IMR-90 (cell line): ENCODE results near the gene GIMAP5. TPM values are rescaled to one million over a fixed set of nuclear protein-coding genes. Genes with fewer than 3 reads are reported as not detected.

Source experiments
- ATAC-seq: fragments of 200-7000 bp; cut with Tn5 transposase; 2 replicates; pipeline ENCODE4 v1.9.1; 2020; ENCODE audit warnings: low read depth, mild to moderate bottlenecking, moderate library complexity
- BruUV-seq: library from RNA; stranded (reverse); fragments of 400-500 nt; replicated peaks from 2 replicates; lab custom pipeline; 2021; lab: Mats Ljungman, UMichigan
- CTCF ChIA-PET: fragments of 300-600 bp; formaldehyde crosslinking; extraction: SDS; loops from one replicate; lab custom pipeline; 2021; ENCODE audit warnings: antibody characterized with exemption; lab: Yijun Ruan, JAX
- POLR2A ChIA-PET: fragments of 300-600 bp; sonication (Branson Sonifier 250); formaldehyde crosslinking; loops from one replicate; lab custom pipeline; 2022; ENCODE audit warnings: antibody characterized with exemption; ENCODE audit not compliant: unreplicated experiment; lab: Charles Lee
- DNase-seq: peaks from one replicate; pipeline ENCODE4 v3.0.0; 2013
- H2AFZ ChIP-seq: replicated peaks from 2 replicates; pipeline ENCODE3; 2013; ENCODE audit warnings: low read length, mild to moderate bottlenecking; ENCODE audit not compliant: poor library complexity
- H2AK5ac ChIP-seq: 2 replicates; pipeline ENCODE4 v1.6.1; 2013; ENCODE audit warnings: low read depth, low read length, inconsistent platforms
- H2AK9ac ChIP-seq: replicated peaks from 2 replicates; pipeline ENCODE3; 2013; ENCODE audit warnings: mild to moderate bottlenecking, low read depth, low read length, moderate library complexity; ENCODE audit not compliant: poor library complexity
- H2BK120ac ChIP-seq: 2 replicates; pipeline ENCODE4 v1.6.1; 2013; ENCODE audit warnings: low read depth, low read length, inconsistent platforms
- H2BK15ac ChIP-seq: 3 replicates; pipeline ENCODE4 v1.6.1; 2013; ENCODE audit warnings: low read depth, low read length, inconsistent platforms
- H2BK20ac ChIP-seq: 2 replicates; pipeline ENCODE4 v1.6.1; 2013; ENCODE audit warnings: low read depth, mild to moderate bottlenecking, inconsistent platforms, low read length, moderate library complexity
- H2BK5ac ChIP-seq: 2 replicates; pipeline ENCODE4 v1.6.1; 2013; ENCODE audit warnings: mild to moderate bottlenecking, low read depth, low read length, inconsistent platforms; ENCODE audit not compliant: poor library complexity, severe bottlenecking
- H3K14ac ChIP-seq: replicated peaks from 2 replicates; pipeline ENCODE4 v1.6.1; 2013; ENCODE audit warnings: low read depth, low read length, inconsistent platforms
- H3K18ac ChIP-seq: 2 replicates; pipeline ENCODE4 v1.6.1; 2013; ENCODE audit warnings: low read depth, low read length, control low read depth
- H3K23ac ChIP-seq: 2 replicates; pipeline ENCODE4 v1.6.1; 2013; ENCODE audit warnings: low read depth, low read length, inconsistent platforms
- H3K27ac ChIP-seq: 2 replicates; pipeline ENCODE4 v1.5.1; 2013; ENCODE audit warnings: mild to moderate bottlenecking, control low read depth, low read length; ENCODE audit not compliant: insufficient read depth
- H3K27me3 ChIP-seq: 2 replicates; pipeline ENCODE4 v1.6.1; 2013; ENCODE audit warnings: low read length; ENCODE audit not compliant: control insufficient read depth, insufficient read depth
- H3K36me3 ChIP-seq: 2 replicates; pipeline ENCODE4 v1.6.1; 2013; ENCODE audit warnings: low read length, mixed read lengths; ENCODE audit not compliant: control insufficient read depth, insufficient read depth
- H3K4ac ChIP-seq: 2 replicates; pipeline ENCODE4 v1.6.1; 2013; ENCODE audit warnings: low read depth, low read length, inconsistent platforms
- H3K4me1 ChIP-seq: 2 replicates; pipeline ENCODE4 v1.6.1; 2013; ENCODE audit warnings: low read length, mixed read lengths; ENCODE audit not compliant: control insufficient read depth, insufficient read depth
- H3K4me2 ChIP-seq: 2 replicates; pipeline ENCODE4 v1.6.1; 2013; ENCODE audit warnings: low read depth, mild to moderate bottlenecking, control low read depth, low read length, moderate library complexity
- H3K4me3 ChIP-seq: 2 replicates; pipeline ENCODE4 v1.5.1; 2013; ENCODE audit warnings: low read depth, mild to moderate bottlenecking, control low read depth, low read length, moderate library complexity; ENCODE audit not compliant: insufficient read depth
- H3K56ac ChIP-seq: 2 replicates; pipeline ENCODE4 v1.6.1; 2013; ENCODE audit warnings: low read length, inconsistent platforms; ENCODE audit not compliant: insufficient read depth; ENCODE audit errors: extremely low read depth
- H3K79me1 ChIP-seq, 2 experiments: 2 replicates each; pipeline ENCODE4 v1.6.1; 2013; ENCODE audit warnings: low read length in 2 of 2, inconsistent platforms in 1 of 2, low read depth in 1 of 2
- H3K9ac ChIP-seq: 2 replicates; pipeline ENCODE4 v1.6.1; 2013; ENCODE audit warnings: low read depth, low read length, control low read depth
- H3K9me1 ChIP-seq: 2 replicates; pipeline ENCODE4 v1.6.1; 2013; ENCODE audit warnings: low read length, inconsistent platforms; ENCODE audit not compliant: insufficient read depth
- H3K9me3 ChIP-seq: 2 replicates; pipeline ENCODE4 v1.6.1; 2013; ENCODE audit warnings: low read length; ENCODE audit not compliant: control insufficient read depth, insufficient read depth
- H4K20me1 ChIP-seq: 2 replicates; pipeline ENCODE4 v1.6.1; 2013; ENCODE audit warnings: low read length, inconsistent platforms; ENCODE audit not compliant: insufficient read depth
- H4K5ac ChIP-seq: 2 replicates; pipeline ENCODE4 v1.6.1; 2013; ENCODE audit warnings: mild to moderate bottlenecking, low read depth, low read length, control low read depth
- H4K8ac ChIP-seq, 2 experiments: 2 replicates each; pipeline ENCODE4 v1.6.1; 2013; ENCODE audit warnings: low read depth in 2 of 2, low read length in 2 of 2, control low read depth in 1 of 2, inconsistent platforms in 1 of 2
- H4K91ac ChIP-seq: 2 replicates; pipeline ENCODE4 v1.6.1; 2013; ENCODE audit warnings: low read depth, low read length, inconsistent platforms; ENCODE audit not compliant: insufficient read depth
- BHLHE40 ChIP-seq: fragments of 150-350 bp; IDR thresholded peaks from 2 replicates; pipeline ENCODE4 v1.6.1; 2016; ENCODE audit warnings: mild to moderate bottlenecking, low read depth, low read length
- CEBPB ChIP-seq: IDR thresholded peaks from 2 replicates; pipeline ENCODE4 v1.6.1; 2012; ENCODE audit warnings: low read depth, low read length, improper control_type of control experiment
- ELK1 ChIP-seq: fragments of 150-350 bp; IDR thresholded peaks from 2 replicates; pipeline ENCODE4 v1.6.1; 2016; ENCODE audit warnings: low read depth, mild to moderate bottlenecking, low read length, moderate library complexity, borderline replicate concordance
- FOS ChIP-seq: fragments of 150-350 bp; IDR thresholded peaks from 2 replicates; pipeline ENCODE4 v1.6.1; 2016; ENCODE audit warnings: low read depth, low read length
- MAFK ChIP-seq: IDR thresholded peaks from 2 replicates; pipeline ENCODE4 v1.6.1; 2012; ENCODE audit warnings: low read depth, low read length, improper control_type of control experiment
- MAZ ChIP-seq: IDR thresholded peaks from 2 replicates; pipeline ENCODE4 v1.6.1; 2012; ENCODE audit warnings: low read depth, mild to moderate bottlenecking, low read length, improper control_type of control experiment, moderate library complexity, borderline replicate concordance
- MXI1 ChIP-seq: IDR thresholded peaks from 2 replicates; pipeline ENCODE4 v1.6.1; 2012; ENCODE audit warnings: low read depth, mild to moderate bottlenecking, low read length, moderate library complexity, borderline replicate concordance
- NFE2L2 ChIP-seq: fragments of 150-350 bp; IDR thresholded peaks from 2 replicates; pipeline ENCODE4 v1.6.1; 2016; ENCODE audit warnings: low read depth, mild to moderate bottlenecking, low read length
- POLR2A ChIP-seq: IDR thresholded peaks from 2 replicates; pipeline ENCODE4 v1.6.1; 2012; ENCODE audit warnings: mild to moderate bottlenecking, low read depth, low read length
- RAD21 ChIP-seq: IDR thresholded peaks from 2 replicates; pipeline ENCODE4 v1.6.1; 2012; ENCODE audit warnings: low read length, improper control_type of control experiment
- RCOR1 ChIP-seq: IDR thresholded peaks from 2 replicates; pipeline ENCODE4 v1.6.1; 2012; ENCODE audit warnings: mild to moderate bottlenecking, low read length, improper control_type of control experiment; ENCODE audit not compliant: insufficient replicate concordance
- RFX5 ChIP-seq: IDR thresholded peaks from 2 replicates; pipeline ENCODE4 v1.8.0; 2012; ENCODE audit warnings: low read depth, mild to moderate bottlenecking, low read length, moderate library complexity
- SMC3 ChIP-seq: fragments of 150-350 bp; IDR thresholded peaks from 2 replicates; pipeline ENCODE4 v1.6.1; 2016; ENCODE audit warnings: low read depth, mild to moderate bottlenecking, antibody characterized with exemption, low read length, moderate library complexity
- USF2 ChIP-seq: fragments of 150-350 bp; IDR thresholded peaks from 2 replicates; pipeline ENCODE4 v1.6.1; 2017; ENCODE audit warnings: mild to moderate bottlenecking, antibody characterized with exemption, low read length, low read depth
- WGBS, 2 experiments: methylation state at CpG; one replicate each; pipeline versions ENCODE4 v1.1.5 to v1.1.7; 2013; ENCODE audit warnings: missing lambda C conversion rate in 2 of 2; ENCODE audit not compliant: insufficient read length in 1 of 2; ENCODE audit errors: extremely low coverage in 2 of 2; 5-methylcytosine and 5-hydroxymethylcytosine counted together
- dilution Hi-C: fragments of 300-500 bp; cut with HindIII; formaldehyde crosslinking; loops from one replicate; pipeline ENCODE4 v1.14.3; 2018; ENCODE audit warnings: low sequenced_read_pairs; ENCODE audit not compliant: unreplicated experiment
- in situ Hi-C: fragments of 300-500 bp; cut with MboI; formaldehyde crosslinking; loops from 3 replicates; pipeline ENCODE4 v1.14.3; 2019; ENCODE audit warnings: low sequenced_read_pairs, inconsistent platforms, mixed read lengths
- intact Hi-C: fragments of 100-400 bp; cut with micrococcal nuclease; formaldehyde crosslinking; loops from 2 replicates; pipeline ENCODE4 v1.10.0; 2022
- polyA plus RNA-seq, 3 experiments: library from polyadenylated mRNA; depleted of rRNA; stranded (reverse); fragments of >200 nt; gene quantifications; 2 replicates each; pipeline ENCODE4 v1.2.3, GENCODE V29; 2012; ENCODE audit warnings: low replicate concordance in 1 of 3
- total RNA-seq: library from RNA; depleted of rRNA; stranded (reverse); fragments of >200 nt; gene quantifications from 2 replicates; pipeline ENCODE4 v1.2.3, GENCODE V29; 2012

The GIMAP5 gene
- total and polyA plus RNA-seq, 2 of the 4 experiments (the other 2 are of a cell fraction): not detected

GRCh38 chr7:150733482-150734095 lies 3.6 kb upstream of the GIMAP5 start:
- H3K9me1 ChIP-seq: no peaks in the 10 kb centered on the region
- no peaks in the 10 kb centered on the region for H3K79me1 ChIP-seq
- POLR2A ChIA-PET: no interaction called here
- no peak overlapping the region for H3K27ac ChIP-seq
- BruUV-seq: no TSS peak
- no peaks in the 10 kb centered on the region; the same call in 1 of the 2 replicates for H3K27me3 ChIP-seq
- dilution Hi-C loops: no loop called here
- H3K9ac ChIP-seq: no peak overlapping the region
- no peak overlapping the region for H3K18ac ChIP-seq
- WGBS, 2 experiments: no CpG with 5 or more reads among the region's 5 CpGs
- ATAC-seq (no peak), DNase-seq (no peak)
- CTCF ChIA-PET: no interaction called here
- no peak overlapping the region for H2BK20ac ChIP-seq
- H3K4me3 ChIP-seq: no peak overlapping the region
- no peak overlapping the region for H2BK5ac ChIP-seq
- no peak overlapping the region for H3K4me2 ChIP-seq
- TF ChIP-seq FOS (no peak), RCOR1 (no peak), RAD21 (no peak), ELK1 (no peak), RFX5 (no peak), NFE2L2 (no peak), SMC3 (no peak), MXI1 (no peak), POLR2A (no peak), MAZ (no peak), BHLHE40 (no peak), USF2 (no peak), CEBPB (no peak), MAFK (no peak)
- in situ Hi-C loops: loop anchor here (25.0 kb wide), 1 partner anchor 421 kb away; the partner anchor contains the start of genes ACTR3C and LRRC61
- H4K5ac ChIP-seq: no peak overlapping the region
- no peak overlapping the region for H4K91ac ChIP-seq
- H3K9me3 ChIP-seq: no peaks in the 10 kb centered on the region
- no peak overlapping the region for H3K14ac ChIP-seq
- intact Hi-C loops: no loop called here
- H3K23ac ChIP-seq: no peak overlapping the region
- no peak overlapping the region for H4K8ac ChIP-seq
- no peak overlapping the region for H2BK15ac ChIP-seq
- no peaks in the 10 kb centered on the region for H4K20me1 ChIP-seq
- H2AK9ac ChIP-seq: no peak overlapping the region
- no peak overlapping the region for H2AK5ac ChIP-seq
- no peak overlapping the region for H3K56ac ChIP-seq
- H2AFZ ChIP-seq: no peak overlapping the region
- H3K4ac ChIP-seq: no peak overlapping the region
- no peak overlapping the region for H2BK120ac ChIP-seq
- no peaks in the 10 kb centered on the region for H3K36me3 ChIP-seq
- H3K4me1 ChIP-seq: no peaks in the 10 kb centered on the region
